ENCODE results near the gene GRIK2.

Gene GRIK2

DNA sequence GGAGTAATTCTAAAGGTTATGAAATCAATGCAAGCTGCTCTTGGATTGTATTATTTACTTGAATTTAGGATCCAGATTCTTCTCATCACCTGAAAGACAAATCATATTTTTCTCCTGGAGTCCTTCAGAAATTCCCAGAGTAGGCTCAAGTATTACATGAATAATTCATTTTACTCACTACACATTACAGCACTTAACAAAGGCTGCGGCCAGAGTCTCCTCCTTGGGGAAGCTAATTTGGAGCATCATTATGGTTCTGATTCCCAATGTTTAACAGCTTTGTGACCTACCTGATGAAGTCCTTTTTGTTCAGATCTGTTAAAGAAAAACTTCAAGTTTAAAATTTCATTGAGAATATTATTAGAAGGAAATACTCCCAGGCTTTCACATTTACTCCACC, 28.7 kb downstream of the GRIK2 start:
- TF ChIP-seq, protein P1, sequence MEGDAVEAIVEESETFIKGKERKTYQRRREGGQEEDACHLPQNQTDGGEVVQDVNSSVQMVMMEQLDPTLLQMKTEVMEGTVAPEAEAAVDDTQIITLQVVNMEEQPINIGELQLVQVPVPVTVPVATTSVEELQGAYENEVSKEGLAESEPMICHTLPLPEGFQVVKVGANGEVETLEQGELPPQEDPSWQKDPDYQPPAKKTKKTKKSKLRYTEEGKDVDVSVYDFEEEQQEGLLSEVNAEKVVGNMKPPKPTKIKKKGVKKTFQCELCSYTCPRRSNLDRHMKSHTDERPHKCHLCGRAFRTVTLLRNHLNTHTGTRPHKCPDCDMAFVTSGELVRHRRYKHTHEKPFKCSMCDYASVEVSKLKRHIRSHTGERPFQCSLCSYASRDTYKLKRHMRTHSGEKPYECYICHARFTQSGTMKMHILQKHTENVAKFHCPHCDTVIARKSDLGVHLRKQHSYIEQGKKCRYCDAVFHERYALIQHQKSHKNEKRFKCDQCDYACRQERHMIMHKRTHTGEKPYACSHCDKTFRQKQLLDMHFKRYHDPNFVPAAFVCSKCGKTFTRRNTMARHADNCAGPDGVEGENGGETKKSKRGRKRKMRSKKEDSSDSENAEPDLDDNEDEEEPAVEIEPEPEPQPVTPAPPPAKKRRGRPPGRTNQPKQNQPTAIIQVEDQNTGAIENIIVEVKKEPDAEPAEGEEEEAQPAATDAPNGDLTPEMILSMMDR (conservative IDR thresholded peaks at IDR 0.05) = no peak
- H3K27ac ChIP-seq = no peak overlapping the region

DNA sequence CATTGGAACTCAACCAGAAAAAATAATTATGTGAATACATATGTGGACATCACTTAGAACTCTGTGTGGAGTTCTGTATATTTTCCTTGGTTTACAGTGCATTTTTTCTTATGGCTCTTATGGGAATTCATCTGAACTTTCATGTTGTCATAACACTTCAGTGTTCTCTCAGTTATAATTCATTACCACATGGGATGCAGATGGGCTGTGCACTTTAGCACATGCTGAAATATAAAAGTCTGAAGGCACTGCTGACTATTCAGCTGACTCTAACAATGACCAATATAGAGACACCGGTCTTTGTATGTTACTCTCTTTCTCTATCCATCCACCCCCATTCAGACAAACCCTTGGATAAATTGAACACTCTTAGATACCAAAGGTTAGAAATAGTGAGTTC, 29.3 kb downstream of the GRIK2 start:
- H3K27ac ChIP-seq = no peak overlapping the region
- TF ChIP-seq, protein P1 (conservative IDR thresholded peaks at IDR 0.05) = no peak

- TF ChIP-seq, protein P1 (conservative IDR thresholded peaks at IDR 0.05) = no peak
- H3K27ac ChIP-seq = no peak overlapping the region
Measured at GRCh38 chr6:101429270-101429669, 35.8 kb downstream of the GRIK2 start.

DNA sequence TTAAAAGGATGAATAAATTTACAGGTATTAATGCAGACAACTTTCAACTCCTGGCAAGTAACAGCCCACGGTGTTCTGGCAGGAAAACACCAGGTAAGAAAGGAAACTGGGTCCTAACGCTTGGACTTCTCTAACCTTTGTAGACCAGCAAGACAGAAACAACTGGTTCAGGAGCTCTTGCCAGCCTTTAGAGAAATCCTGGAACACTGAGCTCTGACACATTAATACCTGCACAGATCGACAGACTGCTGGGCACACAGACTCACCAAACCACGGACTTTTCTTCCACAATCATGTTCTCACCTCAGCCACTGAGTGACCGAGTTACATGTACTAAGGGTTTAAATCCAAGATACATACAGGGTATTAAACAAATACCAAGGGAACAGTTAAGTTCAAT, 36.3 kb downstream of the GRIK2 start:
- TF ChIP-seq, protein P1 (conservative IDR thresholded peaks at IDR 0.05) = no peak
- no peak overlapping the region for H3K27ac ChIP-seq

DNA sequence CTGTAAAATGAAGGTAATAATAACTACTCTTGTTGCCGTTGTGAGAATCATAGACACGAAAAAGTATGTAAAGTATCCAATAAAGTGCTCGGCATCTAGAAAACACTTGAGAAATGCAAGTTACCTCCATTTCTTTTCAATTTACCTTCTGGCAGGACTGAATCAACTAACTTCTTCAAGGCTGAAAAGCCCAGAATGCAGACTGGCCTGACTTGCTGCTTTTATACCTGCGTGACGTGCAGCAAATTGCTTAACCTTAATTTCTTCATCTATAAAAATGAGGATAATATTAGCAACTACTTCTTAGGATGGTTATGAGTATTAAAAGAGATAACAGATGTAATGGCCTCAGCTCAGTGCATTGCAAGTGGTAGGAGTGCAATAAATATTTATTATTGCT, 39.6 kb downstream of the GRIK2 start:
- H3K27ac ChIP-seq = no peak overlapping the region
- TF ChIP-seq, protein P1 (conservative IDR thresholded peaks at IDR 0.05) = no peak

- TF ChIP-seq, protein P1 (conservative IDR thresholded peaks at IDR 0.05) = no peak
- no peak overlapping the region for H3K27ac ChIP-seq
Measured at GRCh38 chr6:101434601-101435000, 41.1 kb downstream of the GRIK2 start.

- TF ChIP-seq, protein P1 (conservative IDR thresholded peaks at IDR 0.05) = no peak
- no peak overlapping the region for H3K27ac ChIP-seq
Measured at GRCh38 chr6:101435038-101435437, 41.5 kb downstream of the GRIK2 start.

- TF ChIP-seq, protein P1 (conservative IDR thresholded peaks at IDR 0.05) = no peak
- no peak overlapping the region for H3K27ac ChIP-seq
Measured at GRCh38 chr6:101439790-101440189, 46.3 kb downstream of the GRIK2 start.
